CD14-positive monocyte (primary cell): Measurements from ENCODE around the gene MRPL36. TPM values are rescaled to one million over a fixed set of nuclear protein-coding genes. Genes with fewer than 3 reads are reported as not detected.
"Not testable (repeated sequence)": the region's sequence is repeated elsewhere in the genome, so short reads cannot be mapped to it uniquely, and the experiment has no call there.

ENCODE experiments used
- DNase-seq, 3 donors: peaks; one replicate each; pipeline ENCODE4 v3.0.0-alpha.2; 2011 to 2022
- H2AFZ ChIP-seq: 2 replicates; pipeline ENCODE4 v1.6.0; 2012; ENCODE audit warnings: mild to moderate bottlenecking, low read depth, low read length, inconsistent platforms; ENCODE audit not compliant: insufficient read depth, poor library complexity, severe bottlenecking
- H3K27ac ChIP-seq, 2 donors: 1 replicate in 1 of 2; 2 replicates in 1 of 2; pipeline ENCODE4 v1.5.1; 2012 to 2013; ENCODE audit warnings: low read length in 2 of 2, control low read depth in 1 of 2, inconsistent platforms in 1 of 2, low read depth in 1 of 2, mild to moderate bottlenecking in 1 of 2
- H3K27me3 ChIP-seq, 2 donors: one replicate each; pipeline versions ENCODE4 v1.6.0 to v1.6.1; 2011 to 2013; ENCODE audit warnings: low read length in 2 of 2; ENCODE audit not compliant: control insufficient read depth in 2 of 2, insufficient read depth in 2 of 2
- H3K36me3 ChIP-seq, 2 donors: replicated peaks in 1 of 2; 1 replicate in 1 of 2; 2 replicates in 1 of 2; pipeline versions ENCODE4 v1.5.1 to v1.6.1; 2012 to 2013; ENCODE audit warnings: low read length in 2 of 2, control low read depth in 1 of 2, inconsistent platforms in 1 of 2, mild to moderate bottlenecking in 1 of 2; ENCODE audit not compliant: insufficient read depth in 2 of 2, control insufficient read depth in 1 of 2
- H3K4me1 ChIP-seq, 2 donors: 1 replicate in 1 of 2; 2 replicates in 1 of 2; pipeline versions ENCODE4 v1.5.1 to v1.6.1; 2012 to 2013; ENCODE audit warnings: low read length in 2 of 2, control low read depth in 1 of 2, inconsistent platforms in 1 of 2, mild to moderate bottlenecking in 1 of 2, moderate library complexity in 1 of 2; ENCODE audit not compliant: insufficient read depth in 2 of 2, control insufficient read depth in 1 of 2
- H3K4me2 ChIP-seq: replicated peaks from 2 replicates; pipeline ENCODE3; 2012; ENCODE audit warnings: low read length, moderate library complexity, mild to moderate bottlenecking; ENCODE audit not compliant: poor library complexity, severe bottlenecking; ENCODE audit errors: extremely low read depth
- H3K4me3 ChIP-seq, 3 experiments: fragments of 200-600 bp in 1 of 3; sonication (generic) in 1 of 3; replicated peaks in 1 of 3; 1 replicate in 2 of 3; 2 replicates in 1 of 3; pipeline ENCODE4 v1.5.1; 2011 to 2013; ENCODE audit warnings: low read length in 3 of 3, mild to moderate bottlenecking in 3 of 3, control low read depth in 2 of 3, low read depth in 2 of 3, inconsistent platforms in 1 of 3, moderate library complexity in 1 of 3
- H3K79me2 ChIP-seq: 2 replicates; pipeline ENCODE4 v1.6.0; 2012; ENCODE audit warnings: mild to moderate bottlenecking, control low read depth, inconsistent platforms, low read length, moderate library complexity; ENCODE audit not compliant: insufficient read depth
- H3K9ac ChIP-seq: 2 replicates; pipeline ENCODE4 v1.6.0; 2017; ENCODE audit warnings: low read length, mild to moderate bottlenecking; ENCODE audit not compliant: insufficient read depth, poor library complexity, severe bottlenecking
- H3K9me3 ChIP-seq, 2 donors: replicated peaks in 1 of 2; 1 replicate in 1 of 2; 2 replicates in 1 of 2; pipeline versions ENCODE4 v1.5.1 to v1.6.1; 2012 to 2013; ENCODE audit warnings: low read length in 2 of 2, control low read depth in 1 of 2; ENCODE audit not compliant: control insufficient read depth in 1 of 2, insufficient read depth in 1 of 2
- H4K20me1 ChIP-seq: 2 replicates; pipeline ENCODE4 v1.6.0; 2012; ENCODE audit warnings: mild to moderate bottlenecking, low read length, control low read depth, moderate library complexity; ENCODE audit not compliant: insufficient read depth
- H3K27ac Mint-ChIP-seq, 7 donors: one replicate each; pipeline ENCODE4 v1.8.0; 2020; ENCODE audit warnings: mild to moderate bottlenecking in 7 of 7, mixed read lengths in 7 of 7, moderate library complexity in 6 of 7, inconsistent platforms in 2 of 7
- H3K27me3 Mint-ChIP-seq, 3 donors: one replicate each; pipeline ENCODE4 v1.8.0; 2021 to 2022; ENCODE audit warnings: low read depth in 3 of 3, mild to moderate bottlenecking in 3 of 3, mixed read lengths in 3 of 3, moderate library complexity in 3 of 3, inconsistent platforms in 1 of 3
- H3K36me3 Mint-ChIP-seq, 2 donors: one replicate each; pipeline ENCODE4 v1.8.0; 2020; ENCODE audit warnings: mixed read lengths in 2 of 2, inconsistent platforms in 1 of 2, mild to moderate bottlenecking in 1 of 2
- H3K4me1 Mint-ChIP-seq: one replicate; pipeline ENCODE4 v1.8.0; 2020; ENCODE audit warnings: mild to moderate bottlenecking, mixed read lengths
- H3K4me3 Mint-ChIP-seq, 2 donors: one replicate each; pipeline ENCODE4 v1.8.0; 2020; ENCODE audit warnings: mild to moderate bottlenecking in 2 of 2, mixed read lengths in 2 of 2, moderate library complexity in 1 of 2
- H3K9me3 Mint-ChIP-seq, 7 donors: one replicate each; pipeline ENCODE4 v1.8.0; 2020 to 2022; ENCODE audit warnings: mixed read lengths in 7 of 7, mild to moderate bottlenecking in 6 of 7, moderate library complexity in 6 of 7, inconsistent platforms in 2 of 7
- CTCF ChIP-seq: fragments of 200-600 bp; IDR thresholded peaks from one replicate; pipeline ENCODE4 v1.8.0; 2022; ENCODE audit warnings: antibody characterized with exemption, mild to moderate bottlenecking
- WGBS: methylation state at CpG from one replicate; pipeline ENCODE4 v1.1.5; 2013; ENCODE audit warnings: missing lambda C conversion rate; ENCODE audit not compliant: insufficient coverage; 5-methylcytosine and 5-hydroxymethylcytosine counted together
- intact Hi-C, 2 donors: fragments of 100-400 bp; cut with micrococcal nuclease; formaldehyde crosslinking; loops; one replicate each; pipeline versions ENCODE4 v1.15.0 to v1.15.1; 2023
- polyA plus RNA-seq, 3 donors: library from polyadenylated mRNA; depleted of rRNA in 1 of 3; unstranded in 2 of 3; stranded (reverse) in 1 of 3; fragments of 300-500 nt in 2 of 3; fragments of >200 nt in 1 of 3; fragmentation: Illumina TruSeq in 2 of 3; gene quantifications; 1 replicate in 2 of 3; 2 replicates in 1 of 3; pipeline ENCODE4 v1.2.3, GENCODE V29; 2012 to 2021

The MRPL36 gene
- polyA plus RNA-seq, 3 donors = 17.9 to 81.7 (median 65.9) TPM

- Mint-ChIP-seq H3K36me3 (peaks cover 89 to 97% of the 10 kb centered on the region in 2 donors), H3K9me3 (no peaks in the 10 kb centered on the region), H3K4me3 (no peak overlapping the region), H3K4me1 (no peaks in the 10 kb centered on the region), H3K27me3 (peaks cover 0 to 3% (median 1%) of the 10 kb centered on the region in 3 donors), H3K27ac (peak overlapping the region in 1 of 7 donors; percentile 40)
- H3K36me3 ChIP-seq = peaks cover 78 to 88% of the 10 kb centered on the region in 2 donors
- WGBS = 100% methylated on average over 4 of the region's 5 CpGs
- no peaks in the 10 kb centered on the region for H3K79me2 ChIP-seq
- H3K4me1 ChIP-seq = no peaks in the 10 kb centered on the region
- intact Hi-C loops = no loop called here
- no peak overlapping the region for H3K9ac ChIP-seq
- H2AFZ ChIP-seq = no peak overlapping the region
- no peaks in the 10 kb centered on the region for H3K9me3 ChIP-seq
- H3K27me3 ChIP-seq = no peaks in the 10 kb centered on the region
- H4K20me1 ChIP-seq = peaks cover 2% of the 10 kb centered on the region
- H3K4me3 ChIP-seq = no peak overlapping the region
- TF ChIP-seq CTCF = no peak
- H3K27ac ChIP-seq = no peak overlapping the region
- H3K4me2 ChIP-seq = no peak overlapping the region
- no peak for DNase-seq
These were observed 19.1 kb upstream of the MRPL36 start for GRCh38 chr5:1818784-1819183.

- H3K27me3 ChIP-seq = no peaks in the 10 kb centered on the region
- 100% methylated on average over 7 of the region's 15 CpGs for WGBS
- H4K20me1 ChIP-seq = peaks cover 11% of the 10 kb centered on the region
- no peak overlapping the region for H3K9ac ChIP-seq
- Mint-ChIP-seq H3K4me1 (no peaks in the 10 kb centered on the region), H3K27ac (peak overlapping the region in 2 of 7 donors; percentile 15 to 16), H3K27me3 (peaks cover 0 to 3% (median 1%) of the 10 kb centered on the region in 3 donors), H3K9me3 (no peaks in the 10 kb centered on the region), H3K36me3 (peaks cover 91 to 97% of the 10 kb centered on the region in 2 donors), H3K4me3 (no peak overlapping the region)
- no peaks in the 10 kb centered on the region for H3K79me2 ChIP-seq
- no peak for TF ChIP-seq CTCF
- no peak overlapping the region for H2AFZ ChIP-seq
- no peaks in the 10 kb centered on the region for H3K9me3 ChIP-seq
- no peak overlapping the region for H3K27ac ChIP-seq
- peaks cover 87 to 100% of the 10 kb centered on the region in 2 donors for H3K36me3 ChIP-seq
- no peaks in the 10 kb centered on the region for H3K4me1 ChIP-seq
- no peak for DNase-seq
- H3K4me2 ChIP-seq = no peak overlapping the region
- intact Hi-C loops = no loop called here
- H3K4me3 ChIP-seq = no peak overlapping the region
These were observed 17.8 kb upstream of the MRPL36 start for GRCh38 chr5:1817261-1818043.

- peaks cover 91 to 100% of the 10 kb centered on the region in 2 donors for H3K36me3 ChIP-seq
- H3K36me3 Mint-ChIP-seq = peaks cover 93 to 97% of the 10 kb centered on the region in 2 donors
- H3K4me2 ChIP-seq, H3K27ac Mint-ChIP-seq, H3K4me1 Mint-ChIP-seq, H3K9me3 ChIP-seq, H3K9me3 Mint-ChIP-seq, H3K27me3 Mint-ChIP-seq, H3K79me2 ChIP-seq, H3K27ac ChIP-seq, H3K27me3 ChIP-seq, DNase-seq, H3K9ac ChIP-seq, H3K4me3 Mint-ChIP-seq, intact Hi-C loops, H3K4me1 ChIP-seq, H3K4me3 ChIP-seq, H2AFZ ChIP-seq: not testable (repeated sequence)
- 100% methylated on average over 10 of the region's 18 CpGs for WGBS
- H4K20me1 ChIP-seq = peaks cover 19% of the 10 kb centered on the region
These were observed 17.0 kb upstream of the MRPL36 start for GRCh38 chr5:1816495-1817089.
